Measurements from ENCODE around the gene EPHB2.

The EPHB2 gene

DNA sequence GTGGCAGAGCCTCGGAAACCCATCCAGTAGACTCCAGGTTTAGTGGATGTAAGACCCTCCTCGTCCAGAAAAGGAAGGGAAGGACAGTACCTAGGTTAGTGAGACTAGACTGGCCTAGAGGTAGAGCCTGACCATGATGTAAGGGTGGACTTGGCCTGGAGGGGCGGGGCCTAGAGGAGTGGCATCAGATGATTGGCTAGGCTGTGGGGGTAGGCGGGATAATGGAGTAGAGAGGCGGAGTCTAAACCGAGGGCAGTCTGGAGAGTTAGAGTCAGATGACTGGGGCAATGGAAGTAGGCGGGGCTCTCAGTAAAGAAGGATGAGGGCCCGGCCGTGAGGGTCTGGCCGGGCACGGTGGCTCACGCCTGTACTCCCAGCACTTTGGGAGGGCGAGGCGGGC is 70.1 kb downstream of the EPHB2 start:
- DNase-seq (ENCODE audit: low read depth) = no peak

DNA sequence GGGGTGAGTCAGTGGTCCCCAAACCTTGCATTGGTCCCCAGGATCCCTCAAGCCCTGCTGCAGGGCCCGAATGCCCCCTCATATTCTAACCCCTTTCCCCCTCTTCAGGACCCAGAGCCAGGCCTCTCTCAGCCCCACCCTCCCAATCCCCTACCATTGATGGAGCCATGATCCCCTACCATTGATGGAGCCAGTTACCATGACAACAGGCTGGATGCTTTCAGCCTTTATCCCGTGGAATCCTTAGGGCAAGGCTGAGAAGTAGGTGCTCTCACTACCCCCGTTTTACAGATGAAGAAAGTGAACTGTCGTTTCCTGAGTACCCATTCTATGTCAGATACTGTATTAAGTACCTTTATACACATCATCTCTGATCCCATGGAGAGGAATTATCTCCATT is 70.8 kb downstream of the EPHB2 start:
- DNase-seq (ENCODE audit: low read depth) = no peak

DNA sequence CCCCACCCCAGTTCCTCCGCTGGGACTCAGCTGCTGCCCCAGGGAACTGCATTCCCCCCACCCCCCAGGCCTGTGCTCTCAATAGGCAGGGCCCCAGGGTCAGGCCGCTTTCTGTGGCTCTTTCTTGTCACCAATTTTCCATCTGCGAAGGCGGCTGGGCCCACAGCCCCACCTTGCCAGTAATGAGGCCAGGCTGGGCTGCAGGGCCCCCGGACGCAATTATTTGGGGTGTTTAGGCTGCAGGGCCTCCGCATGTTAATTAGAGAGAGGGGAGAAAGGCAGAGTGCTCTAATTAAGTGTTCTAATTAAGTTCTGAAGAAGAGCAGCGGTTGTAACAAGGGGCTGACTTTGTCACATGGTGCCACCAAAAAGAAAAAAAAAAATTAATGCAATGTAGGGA is 71.8 kb downstream of the EPHB2 start:
- no peak for DNase-seq (ENCODE audit: low read depth)

DNA sequence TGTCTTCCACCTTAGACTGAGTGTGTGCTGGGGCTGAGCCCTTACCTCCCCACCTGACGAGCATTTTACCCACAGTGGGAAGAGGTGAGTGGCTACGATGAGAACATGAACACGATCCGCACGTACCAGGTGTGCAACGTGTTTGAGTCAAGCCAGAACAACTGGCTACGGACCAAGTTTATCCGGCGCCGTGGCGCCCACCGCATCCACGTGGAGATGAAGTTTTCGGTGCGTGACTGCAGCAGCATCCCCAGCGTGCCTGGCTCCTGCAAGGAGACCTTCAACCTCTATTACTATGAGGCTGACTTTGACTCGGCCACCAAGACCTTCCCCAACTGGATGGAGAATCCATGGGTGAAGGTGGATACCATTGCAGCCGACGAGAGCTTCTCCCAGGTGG is 73.7 kb downstream of the EPHB2 start:
- no peak for DNase-seq (ENCODE audit: low read depth)

DNA sequence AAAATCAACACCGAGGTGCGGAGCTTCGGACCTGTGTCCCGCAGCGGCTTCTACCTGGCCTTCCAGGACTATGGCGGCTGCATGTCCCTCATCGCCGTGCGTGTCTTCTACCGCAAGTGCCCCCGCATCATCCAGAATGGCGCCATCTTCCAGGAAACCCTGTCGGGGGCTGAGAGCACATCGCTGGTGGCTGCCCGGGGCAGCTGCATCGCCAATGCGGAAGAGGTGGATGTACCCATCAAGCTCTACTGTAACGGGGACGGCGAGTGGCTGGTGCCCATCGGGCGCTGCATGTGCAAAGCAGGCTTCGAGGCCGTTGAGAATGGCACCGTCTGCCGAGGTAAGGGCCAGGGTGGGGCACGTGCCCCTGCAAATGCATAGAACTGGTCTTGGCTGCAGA is 74.1 kb downstream of the EPHB2 start:
- DNase-seq (ENCODE audit: low read depth) = no peak

DNA sequence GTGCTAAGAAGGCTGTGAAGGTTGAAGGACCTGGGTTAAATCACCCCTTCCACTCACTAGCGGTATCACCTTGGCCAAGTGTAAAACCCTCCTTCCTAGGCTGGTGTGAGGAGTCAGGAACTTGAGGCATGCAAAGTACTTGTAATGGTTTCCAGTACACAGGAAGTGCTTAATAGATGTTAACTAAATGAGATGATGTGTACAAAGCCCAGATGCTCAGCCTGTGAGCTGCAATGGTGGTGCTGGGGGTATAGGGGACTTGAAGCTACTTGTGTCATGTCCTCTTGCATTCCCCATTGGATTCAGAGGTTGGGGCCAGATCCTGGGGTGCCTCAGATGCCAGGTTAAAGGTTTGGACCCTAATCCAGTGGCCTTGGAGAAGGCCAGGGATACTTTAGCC is 75.5 kb downstream of the EPHB2 start:
- no peak for DNase-seq (ENCODE audit: low read depth)

DNA sequence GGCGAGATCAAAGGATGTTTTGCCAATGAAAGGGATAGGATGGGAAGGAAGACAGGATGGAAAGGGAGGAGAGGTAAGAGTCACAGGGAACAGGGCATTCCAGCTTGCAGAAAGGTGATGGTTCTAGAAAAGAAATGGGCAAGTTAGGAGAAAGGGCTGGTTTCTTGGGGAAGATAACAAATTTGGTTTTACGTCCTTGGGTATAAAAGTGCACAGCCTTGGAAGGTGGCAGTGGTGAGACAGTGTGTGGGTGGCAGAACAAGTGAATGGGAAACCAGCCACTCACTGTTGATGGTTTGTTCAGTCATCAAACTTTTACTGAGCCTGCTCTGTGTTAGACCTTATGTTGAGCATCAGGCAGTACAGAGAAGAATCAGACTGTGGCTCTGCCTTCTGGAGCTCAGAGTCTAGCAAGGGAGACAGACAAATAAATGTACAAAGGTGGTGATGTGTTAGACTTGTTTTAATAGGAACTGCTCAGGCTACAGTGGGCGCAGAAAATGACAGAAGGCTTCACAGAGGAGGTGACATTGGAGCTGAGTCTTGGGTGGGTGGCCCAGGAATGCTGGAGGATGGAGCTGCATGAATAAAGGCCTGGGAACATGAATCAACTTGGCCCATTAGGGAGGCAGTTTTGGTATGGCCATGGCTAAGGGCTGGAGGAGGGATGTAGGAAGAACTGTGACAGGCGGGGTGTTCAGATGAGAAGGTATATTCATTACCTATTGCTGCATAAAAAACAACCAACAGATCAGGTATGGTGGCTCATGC is 76.3 kb downstream of the EPHB2 start:
- no peak for DNase-seq (ENCODE audit: low read depth)

DNA sequence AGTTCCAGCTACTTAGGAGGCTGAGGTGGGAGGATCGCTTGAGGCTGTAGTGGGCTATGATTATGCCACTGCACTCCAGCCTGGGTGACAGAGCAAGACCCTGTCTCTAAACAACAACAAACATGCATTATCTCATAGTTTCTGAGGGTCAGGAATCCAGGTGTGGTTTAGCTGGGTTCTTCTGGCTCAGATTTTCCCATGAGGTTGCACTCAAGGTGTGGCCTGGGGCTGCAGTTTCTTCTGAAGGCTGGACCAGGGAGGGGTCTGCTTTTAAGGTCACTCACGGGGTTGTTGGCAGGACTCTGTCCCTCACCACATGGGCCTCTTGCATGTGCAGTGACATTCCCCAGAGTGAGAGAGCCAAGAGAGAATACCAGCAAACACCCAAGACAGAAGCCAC is 77.0 kb downstream of the EPHB2 start:
- no peak for DNase-seq (ENCODE audit: low read depth)

DNA sequence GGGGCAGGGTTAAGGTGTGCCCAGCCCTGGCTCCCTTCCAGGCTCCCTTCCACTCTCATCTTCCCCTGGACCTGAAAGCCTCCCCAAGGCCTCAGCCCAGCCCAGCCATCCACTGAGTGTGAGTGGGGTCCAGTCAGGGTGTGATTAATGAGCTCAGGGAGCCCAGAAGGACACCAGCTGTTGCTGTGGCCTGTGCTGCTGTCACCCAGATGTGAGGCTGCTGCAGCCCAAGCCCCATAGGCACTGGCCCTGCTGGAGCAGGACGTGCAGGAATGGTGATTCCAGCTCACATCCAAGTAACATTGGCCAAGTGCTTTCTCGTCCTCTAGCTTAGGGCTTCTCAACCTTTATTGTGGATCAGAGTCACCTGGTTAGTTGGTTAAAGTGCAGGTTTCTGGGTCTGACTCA is 77.6 kb downstream of the EPHB2 start:
- DNase-seq (ENCODE audit: low read depth) = no peak

DNA sequence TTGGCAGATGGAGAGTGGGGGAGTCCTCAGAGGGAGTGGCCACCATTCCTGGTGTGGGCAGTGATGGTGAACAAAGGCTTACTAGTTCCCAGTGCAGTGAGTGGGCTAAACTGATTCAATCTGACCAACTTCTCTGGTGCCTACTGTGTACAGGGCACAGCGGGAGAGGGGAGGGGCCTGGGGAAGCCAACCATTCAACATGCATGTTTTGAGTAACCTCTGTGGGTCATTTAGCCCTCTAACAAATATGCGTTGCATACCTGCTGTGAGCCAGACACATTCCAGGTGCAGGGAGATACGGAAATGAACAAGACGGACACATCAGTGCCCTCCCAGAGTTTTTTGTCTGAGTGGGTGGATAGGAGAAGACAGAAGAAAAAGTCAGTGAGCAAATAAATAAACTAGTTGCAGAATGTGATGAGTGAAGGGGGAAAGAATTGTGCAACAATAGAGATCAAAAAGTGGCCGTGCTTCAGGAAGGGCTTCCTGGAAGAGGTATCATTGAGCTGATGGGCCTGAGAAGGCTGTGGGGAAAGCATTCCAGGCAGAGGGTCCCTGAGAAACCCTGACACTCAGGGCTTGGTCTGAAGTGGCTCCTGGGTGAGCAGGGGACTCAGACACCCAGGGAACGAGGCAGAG is 78.8 kb downstream of the EPHB2 start:
- no peak for DNase-seq (ENCODE audit: low read depth)

DNA sequence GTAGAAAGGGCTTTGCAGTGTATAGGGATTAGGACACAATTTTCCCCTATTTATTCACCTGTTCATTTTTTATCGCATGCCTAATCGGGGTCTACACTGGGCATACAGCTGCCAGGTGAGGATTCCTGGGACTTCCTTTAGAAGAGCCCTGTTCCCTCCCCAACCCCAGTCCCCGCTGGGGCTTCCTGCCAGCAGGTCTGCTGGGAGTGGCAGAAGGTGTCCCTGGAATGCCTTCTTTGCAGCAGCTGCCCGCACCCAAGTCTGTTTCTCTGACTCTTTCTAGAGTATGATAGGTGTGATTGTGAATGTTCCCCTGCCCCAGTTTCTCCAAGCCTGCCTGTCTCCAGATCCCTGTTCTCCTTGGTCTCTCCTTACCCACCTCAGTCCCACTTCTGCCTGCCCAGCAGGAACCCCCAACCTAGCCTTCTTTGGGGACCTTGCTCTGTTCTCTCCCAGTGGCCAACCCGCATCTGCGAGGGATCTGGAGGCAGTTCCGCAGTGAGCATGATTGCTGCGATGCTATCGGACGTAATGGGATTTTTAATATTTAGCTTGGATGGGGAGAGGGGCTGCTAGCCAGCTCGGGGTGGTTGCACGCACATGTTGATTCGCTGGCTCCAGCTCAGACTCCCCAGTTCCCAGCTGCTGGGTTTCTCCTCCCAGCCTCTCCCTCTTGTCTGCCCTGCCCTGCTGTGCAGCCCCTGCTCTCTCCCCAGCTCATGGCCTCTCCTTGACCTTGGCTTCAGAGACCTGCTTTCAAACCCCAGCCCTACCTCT is 79.8 kb downstream of the EPHB2 start:
- no peak for DNase-seq (ENCODE audit: low read depth)

DNA sequence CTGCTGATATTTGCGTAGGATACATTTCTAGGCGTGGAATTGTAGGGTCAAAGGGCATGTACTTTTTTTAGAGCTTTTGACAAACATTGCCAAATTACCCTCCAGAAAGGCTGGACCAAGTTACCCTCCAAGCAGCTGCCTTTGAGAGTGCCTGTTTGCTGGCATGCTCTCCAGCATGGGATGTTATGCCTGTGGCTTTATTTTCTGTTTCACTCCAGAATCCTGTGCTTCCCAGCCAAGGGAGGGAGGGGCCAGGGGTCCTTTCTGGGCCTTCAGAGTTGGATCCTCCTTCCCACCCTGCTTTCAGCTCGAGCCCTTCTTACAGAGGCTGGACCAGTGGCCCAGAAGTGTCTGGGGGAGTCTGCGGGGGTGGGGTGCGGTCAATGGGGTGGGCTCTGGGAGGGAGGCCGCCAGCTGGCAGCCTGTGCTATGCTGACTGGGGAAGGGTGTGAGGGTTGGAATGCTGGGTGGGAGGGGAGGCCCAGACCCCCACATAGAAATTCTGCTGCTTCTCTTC is 81.2 kb downstream of the EPHB2 start:
- no peak for DNase-seq (ENCODE audit: low read depth)

DNA sequence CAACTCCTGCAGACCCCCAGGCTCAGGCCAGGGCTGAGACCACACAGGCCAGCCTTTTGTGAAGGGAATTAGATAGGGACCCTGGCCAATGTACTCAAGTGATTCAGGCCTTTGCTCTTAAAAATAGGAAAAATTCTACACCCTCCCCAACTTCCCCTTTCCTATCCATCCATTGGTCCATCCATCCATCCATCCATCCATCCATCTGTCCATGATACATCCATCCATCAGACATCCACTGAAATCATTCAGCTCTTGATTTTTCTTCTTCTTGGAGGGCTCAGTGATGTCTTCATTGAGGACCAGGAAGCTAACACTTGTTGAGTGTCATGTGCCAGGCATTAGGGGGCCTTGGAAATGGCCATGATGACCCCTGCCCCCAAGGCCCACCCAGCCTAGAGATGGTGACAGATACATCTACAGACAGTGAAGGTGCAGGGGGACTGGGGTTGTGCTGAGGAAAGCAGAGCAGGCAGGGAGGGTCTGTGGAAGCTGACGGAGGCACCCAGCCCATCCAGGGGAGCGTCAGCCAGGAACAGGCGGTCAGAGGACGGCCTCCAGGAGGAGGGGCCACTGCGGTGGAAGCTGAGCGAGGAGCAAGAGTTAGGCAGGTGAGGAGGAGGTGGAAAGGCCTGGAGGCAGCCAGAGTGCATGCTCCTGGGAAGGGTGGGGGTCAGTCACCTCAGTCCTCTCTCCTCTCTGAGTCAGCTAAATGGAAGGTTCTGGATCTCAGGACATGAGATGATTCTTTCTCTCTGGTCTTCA is 81.9 kb downstream of the EPHB2 start:
- no peak for DNase-seq (ENCODE audit: low read depth)

DNA sequence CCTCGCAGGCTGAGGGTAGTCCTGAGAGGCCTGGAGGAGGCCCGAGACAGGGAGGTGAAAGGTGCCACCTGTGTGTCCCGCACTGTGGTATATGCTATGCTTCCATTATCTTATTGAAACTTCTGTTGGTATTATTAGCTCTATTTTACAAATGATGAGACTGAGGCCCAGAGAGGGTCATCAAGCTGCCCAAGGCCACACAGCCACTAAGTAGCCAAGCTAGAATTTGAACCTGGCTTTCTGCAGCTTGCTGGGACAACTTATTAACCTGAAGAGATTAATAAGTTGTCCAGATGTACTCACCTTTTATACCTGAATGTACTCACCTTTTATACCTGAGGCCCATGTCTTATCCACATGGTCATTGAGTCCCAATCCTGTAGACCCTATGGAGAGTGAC is 83.0 kb downstream of the EPHB2 start:
- no peak for DNase-seq (ENCODE audit: low read depth)

DNA sequence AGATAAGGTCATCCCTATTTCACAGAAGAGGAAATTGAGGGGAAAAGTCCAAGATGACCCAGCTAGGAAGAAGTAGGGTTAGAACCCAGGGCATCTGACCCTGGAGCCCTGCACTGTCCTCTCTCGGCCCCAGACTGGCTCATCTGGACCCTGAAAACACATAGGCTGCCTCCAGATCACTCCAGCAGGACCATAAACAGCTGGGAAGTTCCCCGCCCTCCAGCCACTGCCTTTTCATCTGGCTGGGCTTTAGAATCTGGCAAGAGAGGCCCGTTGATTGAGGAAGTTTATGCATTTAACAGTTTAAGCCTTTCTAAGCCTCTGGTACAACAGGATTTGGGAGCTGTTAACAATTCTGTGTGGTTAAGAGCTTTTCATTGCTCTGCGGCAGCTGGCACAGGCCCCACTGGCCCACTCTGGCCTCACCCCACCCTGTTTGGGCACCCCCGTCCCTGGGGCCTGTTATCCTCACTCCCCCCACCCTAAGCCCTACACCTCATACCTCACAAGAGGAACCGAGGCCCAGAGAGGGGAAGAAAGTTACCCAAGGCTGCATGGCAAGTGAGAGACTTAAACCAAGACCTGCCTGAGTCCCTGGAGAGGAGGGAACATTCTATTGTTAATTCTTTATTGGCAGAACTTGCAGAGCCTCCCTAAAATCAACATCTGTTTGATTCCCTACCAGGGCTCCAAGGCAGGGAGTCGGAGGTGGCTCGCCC is 84.2 kb downstream of the EPHB2 start:
- no peak for DNase-seq (ENCODE audit: low read depth)

DNA sequence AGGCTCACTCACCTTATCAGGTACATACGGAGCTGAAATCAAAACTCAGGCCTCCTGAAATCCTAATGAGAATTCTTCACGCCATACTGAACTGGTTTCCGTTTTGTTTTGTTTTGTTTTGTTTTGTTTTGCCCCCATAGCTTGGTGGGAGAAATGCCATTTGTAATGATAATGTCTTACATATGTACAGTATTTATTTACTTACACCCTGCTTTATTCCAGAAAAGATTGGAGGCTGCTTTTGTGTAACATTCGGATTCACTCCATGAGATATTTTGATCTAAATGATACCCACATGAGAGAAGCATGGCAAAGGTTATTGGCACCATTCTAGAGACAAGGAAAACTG is 84.7 kb downstream of the EPHB2 start:
- no peak for DNase-seq (ENCODE audit: low read depth)

DNA sequence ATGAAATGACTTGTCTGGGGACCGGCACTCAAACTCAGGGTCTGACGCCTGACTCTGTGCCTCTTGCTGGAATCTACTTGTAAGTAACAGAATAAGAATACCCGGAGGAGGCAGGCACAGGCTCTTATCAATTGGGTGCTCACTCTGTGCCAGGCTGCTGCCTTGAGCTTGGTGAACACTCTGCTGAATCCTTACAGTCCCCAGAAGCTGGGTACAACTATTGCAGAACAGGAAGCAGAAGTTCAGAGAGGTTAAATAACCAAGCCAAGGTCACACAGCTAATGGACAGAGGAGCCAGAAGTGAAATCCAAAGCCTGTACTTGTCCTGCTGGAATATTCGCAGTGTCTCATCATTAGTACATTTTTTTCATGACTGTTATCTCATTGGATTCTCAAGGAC is 86.0 kb downstream of the EPHB2 start:
- no peak for DNase-seq (ENCODE audit: low read depth)

DNA sequence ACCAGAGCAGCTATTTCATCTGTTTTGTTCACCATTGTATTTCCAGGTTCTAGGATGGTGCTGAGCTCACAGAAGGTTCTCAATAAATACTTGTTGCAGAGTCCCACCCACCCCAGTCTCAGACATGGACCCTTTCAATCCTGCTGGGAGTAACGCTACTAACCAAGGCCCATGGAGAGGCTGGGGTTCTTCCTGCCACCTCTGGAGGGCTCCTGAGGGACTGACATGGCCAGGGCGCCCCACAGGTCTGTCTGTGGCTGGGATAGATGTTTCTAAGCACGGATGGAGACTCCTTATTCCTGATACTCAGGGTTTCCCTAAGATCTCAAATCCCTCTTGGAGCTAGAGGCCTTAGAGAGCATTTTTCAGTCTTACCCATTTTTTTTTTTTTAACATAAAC is 87.4 kb downstream of the EPHB2 start:
- DNase-seq (ENCODE audit: low read depth) = no peak

DNA sequence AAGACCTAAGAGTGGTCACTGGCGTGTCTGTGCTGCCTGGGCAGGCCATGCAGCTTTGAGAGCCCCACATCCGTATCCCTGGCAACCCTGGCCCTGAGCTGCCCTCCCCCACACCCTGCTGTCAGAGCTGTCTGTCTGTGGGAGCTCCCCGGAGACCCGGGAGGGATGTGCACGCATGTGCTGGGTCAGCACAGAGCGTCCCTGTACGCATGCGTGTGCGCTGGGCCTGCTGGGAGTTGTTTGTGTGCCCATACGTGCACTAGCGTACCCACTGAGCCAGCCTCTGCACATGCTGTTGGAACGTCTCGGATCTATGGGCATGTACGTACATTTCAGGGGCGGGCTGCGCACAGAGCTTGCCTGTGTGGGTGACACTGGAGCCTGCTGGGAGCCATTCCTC is 89.3 kb downstream of the EPHB2 start:
- no peak for DNase-seq (ENCODE audit: low read depth)

DNA sequence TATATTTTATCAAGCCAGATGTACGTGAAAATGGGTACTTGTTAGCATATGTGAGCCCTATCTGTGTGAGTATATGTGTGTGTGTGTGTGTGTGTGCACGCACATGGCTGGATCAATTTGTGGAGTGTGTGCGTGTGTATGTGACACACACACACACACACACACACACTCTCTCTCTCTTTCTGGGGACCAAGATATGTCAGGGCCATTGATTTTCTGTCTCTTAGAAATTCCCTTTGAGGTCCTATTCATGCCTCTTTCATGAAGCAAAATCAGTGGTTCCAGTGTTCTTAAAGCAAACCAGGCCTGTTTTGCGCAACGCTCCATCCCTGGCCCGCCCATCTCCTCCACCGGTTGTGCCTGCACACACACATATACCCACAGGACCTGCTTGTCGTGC is 90.0 kb downstream of the EPHB2 start:
- DNase-seq (ENCODE audit: low read depth) = no peak

DNA sequence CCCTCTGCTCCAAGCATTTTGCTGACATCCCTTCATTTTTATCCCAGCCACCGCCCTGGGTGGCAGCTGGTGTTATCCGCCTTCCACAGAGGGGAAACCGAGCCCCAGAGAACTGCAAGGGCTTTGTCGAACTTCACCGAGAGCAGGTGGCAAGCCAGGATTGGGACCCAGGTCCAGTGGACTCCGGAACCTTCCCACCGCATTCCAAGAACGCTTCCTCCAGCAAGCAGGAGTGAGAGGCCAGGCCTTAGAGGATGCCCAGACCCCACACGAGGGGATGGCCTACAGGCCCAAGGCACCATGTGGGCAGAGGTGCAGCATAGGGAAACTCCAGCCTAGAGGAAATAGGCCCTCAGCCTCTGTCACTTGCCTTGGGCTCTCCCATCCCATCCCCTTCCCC is 90.7 kb downstream of the EPHB2 start:
- no peak for DNase-seq (ENCODE audit: low read depth)

DNA sequence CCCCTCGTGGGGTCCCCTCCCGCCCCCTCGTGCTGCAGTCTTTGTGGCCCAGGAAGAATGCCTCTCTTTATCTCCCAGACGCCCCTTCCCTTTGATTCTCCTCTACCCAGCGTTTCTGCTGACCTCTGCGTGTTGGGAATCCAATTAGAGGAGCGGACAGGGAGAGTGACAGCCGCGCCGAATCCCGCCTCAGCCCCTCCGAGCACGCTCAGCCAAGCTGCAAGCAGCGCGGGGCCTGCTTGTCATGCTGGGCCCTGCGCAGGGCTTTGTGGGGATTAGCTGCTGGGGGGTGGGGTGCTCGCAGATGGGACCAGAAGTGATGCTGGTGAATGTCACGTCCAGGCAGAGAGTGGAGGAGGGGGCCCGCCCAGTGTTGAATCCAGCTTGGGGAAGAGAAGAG is 91.1 kb downstream of the EPHB2 start:
- no peak for DNase-seq (ENCODE audit: low read depth)
